Right lung (tissue), 5 donors: ENCODE data around the gene LDLRAD4. TPM values are rescaled to one million over a fixed set of nuclear protein-coding genes. Genes with fewer than 3 reads are reported as not detected.

Experiments
- DNase-seq, 2 donors: peaks; one replicate each; pipeline ENCODE4 v3.0.0-alpha.2; 2013
- polyA plus RNA-seq, 5 donors: library from polyadenylated mRNA; unstranded; fragments of 120-200 nt; gene quantifications; one replicate each; pipeline versions ENCODE4 v1.2.1 to v1.2.3, GENCODE V29; 2013; ENCODE audit warnings: inconsistent platforms in 1 of 5, low replicate concordance in 1 of 5; ENCODE audit not compliant: insufficient read length in 5 of 5, insufficient read depth in 1 of 5

Gene LDLRAD4
- polyA plus RNA-seq, 5 donors, result 14.2 to 18.6 (median 15.1) TPM

GRCh38 chr18:13511961-13512577 is 293.5 kb downstream of the LDLRAD4 start:
- DNase-seq, result no peak

- DNase-seq, result no peak
Observed at GRCh38 chr18:13513021-13513420, 294.5 kb downstream of the LDLRAD4 start.

- no peak for DNase-seq
Observed at GRCh38 chr18:13513481-13513880, 294.9 kb downstream of the LDLRAD4 start.

GRCh38 chr18:13514558-13514957 is 296.0 kb downstream of the LDLRAD4 start:
- no peak for DNase-seq

- DNase-seq, result no peak
Observed at GRCh38 chr18:13516855-13517254, 298.3 kb downstream of the LDLRAD4 start.

GRCh38 chr18:13517369-13517768 is 298.8 kb downstream of the LDLRAD4 start:
- no peak for DNase-seq

GRCh38 chr18:13518382-13518781 is 299.8 kb downstream of the LDLRAD4 start:
- DNase-seq, result no peak

- DNase-seq, result no peak
Observed at GRCh38 chr18:13520306-13520705, 301.7 kb downstream of the LDLRAD4 start.

GRCh38 chr18:13520741-13521140 is 302.2 kb downstream of the LDLRAD4 start:
- no peak for DNase-seq

- no peak for DNase-seq
Observed at GRCh38 chr18:13521418-13521817, 302.9 kb downstream of the LDLRAD4 start.

- no peak for DNase-seq
Observed at GRCh38 chr18:13522256-13522655, 303.7 kb downstream of the LDLRAD4 start.

- DNase-seq, result no peak
Observed at GRCh38 chr18:13522861-13523660, 304.5 kb downstream of the LDLRAD4 start.

- no peak for DNase-seq
Observed at GRCh38 chr18:13524054-13524453, 305.5 kb downstream of the LDLRAD4 start.

- no peak for DNase-seq
Observed at GRCh38 chr18:13524811-13525210, 306.3 kb downstream of the LDLRAD4 start.

- DNase-seq, result no peak
Observed at GRCh38 chr18:13525381-13526029, 306.9 kb downstream of the LDLRAD4 start.

GRCh38 chr18:13526519-13526918 is 308.0 kb downstream of the LDLRAD4 start:
- no peak for DNase-seq

GRCh38 chr18:13527256-13527655 is 308.7 kb downstream of the LDLRAD4 start:
- no peak for DNase-seq

- no peak for DNase-seq
Observed at GRCh38 chr18:13527730-13528129, 309.2 kb downstream of the LDLRAD4 start.

- DNase-seq, result no peak
Observed at GRCh38 chr18:13528739-13529392, 310.3 kb downstream of the LDLRAD4 start.

- DNase-seq, result no peak
Observed at GRCh38 chr18:13530033-13530878, 311.7 kb downstream of the LDLRAD4 start.

- no peak for DNase-seq
Observed at GRCh38 chr18:13530879-13531387, 312.4 kb downstream of the LDLRAD4 start.
